Dedifferentiated amniotic fluid mesenchymal stem cell (primary cell): ENCODE measurements around the gene TCF12.
A peak's percentile ranks its signal among the peaks of the same experiment; 100 is the strongest.

Experiments used
- DNase-seq: peaks from one replicate; pipeline ENCODE4 v3.0.0-alpha.2; 2016; ENCODE audit errors: extremely low spot score

The TCF12 gene

GRCh38 chr15:57048930-57049549, 130.6 kb downstream of the TCF12 start:
- peak; percentile 17 for DNase-seq

DNA sequence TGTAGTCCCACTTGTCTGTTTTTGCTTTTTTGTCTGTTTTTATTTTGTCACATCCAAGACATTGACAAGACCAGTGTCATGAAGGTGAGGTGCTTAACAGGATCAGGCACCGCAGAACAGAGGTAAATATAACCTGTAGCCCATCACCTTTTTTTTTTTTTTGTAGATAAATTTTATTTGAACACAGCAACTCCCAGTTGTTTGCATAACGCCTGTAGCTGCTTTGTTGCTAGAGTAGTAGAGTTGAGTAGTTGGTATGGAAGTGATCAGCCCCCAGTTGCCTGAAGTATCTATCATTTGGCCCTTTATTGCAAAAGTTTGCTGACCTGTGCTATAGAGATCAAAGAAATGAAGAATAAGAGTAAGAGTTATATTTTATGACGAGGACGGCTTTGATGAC, 135.0 kb downstream of the TCF12 start:
- DNase-seq = no peak

DNA sequence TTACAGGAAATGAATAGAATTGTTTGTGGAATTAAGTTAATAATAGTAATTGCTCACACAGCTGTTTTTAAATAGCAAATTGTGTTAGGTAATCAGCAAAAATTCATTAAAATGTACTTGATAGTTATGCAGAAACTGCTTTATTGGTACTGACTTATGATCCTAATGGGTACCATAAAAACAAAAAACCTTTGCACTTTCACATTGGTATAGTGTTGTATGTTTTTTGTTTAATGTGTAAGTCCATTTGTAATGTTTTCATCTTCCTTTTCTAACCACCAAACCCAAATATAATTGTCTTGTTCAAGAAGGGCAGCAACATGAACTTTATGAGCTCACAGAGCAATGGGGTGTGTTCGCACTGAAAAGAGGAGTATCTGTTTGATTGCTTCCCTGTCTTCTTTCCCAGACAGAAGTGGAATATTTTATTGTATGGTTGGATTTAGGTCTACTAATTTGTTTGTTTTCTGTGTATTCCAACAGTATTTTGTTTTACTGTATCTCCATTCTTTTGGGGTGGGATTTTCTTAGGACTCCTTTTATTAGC, 135.8 kb downstream of the TCF12 start:
- no peak for DNase-seq

- DNase-seq = no peak
Observed at GRCh38 chr15:57056357-57056756, 137.9 kb downstream of the TCF12 start.

- DNase-seq = no peak
Observed at GRCh38 chr15:57057134-57057930, 138.9 kb downstream of the TCF12 start.

GRCh38 chr15:57059026-57059660, 140.7 kb downstream of the TCF12 start:
- no peak for DNase-seq

DNA sequence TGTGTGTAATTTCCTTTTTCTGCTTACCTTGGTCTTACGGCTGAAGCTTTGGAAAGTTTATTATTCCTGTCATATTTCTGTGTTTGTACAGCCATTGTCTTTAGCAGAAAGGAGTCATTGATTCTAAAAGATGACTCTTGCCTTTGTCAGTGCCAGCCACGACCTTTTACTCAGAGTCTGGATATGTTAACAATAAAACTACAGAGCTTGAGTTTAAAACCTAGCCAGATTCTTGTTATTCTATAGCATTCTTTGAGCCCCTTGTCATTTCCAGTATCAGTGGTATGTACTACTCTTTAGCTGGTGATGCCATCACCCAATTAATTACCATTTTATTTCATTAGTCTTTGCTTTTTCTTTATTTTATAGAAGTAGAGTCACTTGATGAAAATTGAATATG, 142.4 kb downstream of the TCF12 start:
- DNase-seq = peak; percentile 32

- DNase-seq = no peak
Observed at GRCh38 chr15:57061281-57061680, 142.8 kb downstream of the TCF12 start.

- no peak for DNase-seq
Observed at GRCh38 chr15:57061696-57062095, 143.3 kb downstream of the TCF12 start.

GRCh38 chr15:57064033-57064432, 145.6 kb downstream of the TCF12 start:
- no peak for DNase-seq

DNA sequence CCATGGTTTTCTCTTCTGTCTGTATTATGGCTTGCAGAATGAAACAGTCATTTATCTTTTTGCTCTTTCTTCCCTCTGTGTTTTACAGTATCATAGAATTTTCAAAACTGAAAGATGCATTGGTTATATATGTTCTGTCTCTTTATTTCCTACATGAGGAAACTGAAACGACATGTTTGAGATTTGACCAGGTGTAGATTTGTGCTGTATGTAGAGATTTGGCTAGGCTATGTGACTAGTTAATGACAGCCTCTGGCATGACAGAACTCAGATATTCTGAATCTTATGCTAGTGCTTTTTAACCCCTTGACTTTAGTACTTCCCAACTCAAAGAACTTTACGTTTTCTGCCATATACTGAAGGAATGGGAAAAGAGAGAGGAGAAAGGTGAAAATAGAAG, 151.0 kb downstream of the TCF12 start:
- DNase-seq = no peak

- DNase-seq = no peak
Observed at GRCh38 chr15:57070674-57071073, 152.2 kb downstream of the TCF12 start.

DNA sequence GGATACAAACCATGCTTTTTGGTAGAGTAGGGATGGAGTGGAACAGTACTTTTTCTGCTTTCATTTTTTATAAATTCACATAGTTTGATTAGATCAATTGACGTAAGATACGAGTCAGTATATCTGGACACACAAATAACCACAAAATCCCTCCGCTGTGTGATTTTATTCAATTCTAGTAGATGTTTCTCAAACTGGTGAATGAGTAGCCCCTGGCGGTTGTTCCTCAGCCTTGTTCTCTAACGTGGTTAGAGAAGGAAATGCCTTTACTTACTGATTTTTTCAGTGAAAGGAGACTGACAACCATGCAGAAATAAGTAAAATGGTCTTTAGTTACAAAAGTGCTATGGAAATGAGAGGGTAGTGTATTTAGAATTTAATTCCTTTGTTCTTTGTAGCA, 161.0 kb downstream of the TCF12 start:
- no peak for DNase-seq

- DNase-seq = no peak
Observed at GRCh38 chr15:57079931-57080620, 161.6 kb downstream of the TCF12 start.

- no peak for DNase-seq
Observed at GRCh38 chr15:57082054-57082728, 163.7 kb downstream of the TCF12 start.

GRCh38 chr15:57084192-57084591, 165.7 kb downstream of the TCF12 start:
- DNase-seq = no peak

- DNase-seq = no peak
Observed at GRCh38 chr15:57085267-57085666, 166.8 kb downstream of the TCF12 start.

DNA sequence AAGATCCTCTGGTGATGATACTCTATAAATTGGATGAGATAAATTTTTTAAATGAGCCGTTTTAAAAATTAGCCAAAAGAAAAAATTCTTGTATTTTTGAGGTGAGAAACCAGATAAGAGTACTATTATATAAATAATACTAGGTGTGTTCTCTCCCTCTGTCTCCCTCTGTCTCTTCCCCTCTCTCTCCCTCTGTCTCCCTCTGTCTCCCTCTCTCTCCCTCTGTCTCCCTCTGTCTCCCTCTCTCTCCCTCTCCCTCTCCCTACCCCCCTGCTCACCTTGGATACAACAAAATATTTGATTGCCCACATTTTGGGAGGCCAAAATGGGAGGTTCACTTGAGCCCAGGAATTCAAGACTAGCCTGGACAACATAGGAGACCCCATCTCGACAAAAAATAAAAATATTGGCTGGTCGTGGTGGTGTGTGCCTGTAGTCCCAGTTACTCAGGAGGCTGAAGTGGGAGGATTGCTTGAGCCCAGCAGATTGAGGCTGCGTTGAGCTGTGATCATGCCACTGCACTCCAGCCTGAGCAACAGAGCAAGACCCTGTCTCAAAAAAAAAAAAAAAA, 168.5 kb downstream of the TCF12 start:
- DNase-seq = no peak

DNA sequence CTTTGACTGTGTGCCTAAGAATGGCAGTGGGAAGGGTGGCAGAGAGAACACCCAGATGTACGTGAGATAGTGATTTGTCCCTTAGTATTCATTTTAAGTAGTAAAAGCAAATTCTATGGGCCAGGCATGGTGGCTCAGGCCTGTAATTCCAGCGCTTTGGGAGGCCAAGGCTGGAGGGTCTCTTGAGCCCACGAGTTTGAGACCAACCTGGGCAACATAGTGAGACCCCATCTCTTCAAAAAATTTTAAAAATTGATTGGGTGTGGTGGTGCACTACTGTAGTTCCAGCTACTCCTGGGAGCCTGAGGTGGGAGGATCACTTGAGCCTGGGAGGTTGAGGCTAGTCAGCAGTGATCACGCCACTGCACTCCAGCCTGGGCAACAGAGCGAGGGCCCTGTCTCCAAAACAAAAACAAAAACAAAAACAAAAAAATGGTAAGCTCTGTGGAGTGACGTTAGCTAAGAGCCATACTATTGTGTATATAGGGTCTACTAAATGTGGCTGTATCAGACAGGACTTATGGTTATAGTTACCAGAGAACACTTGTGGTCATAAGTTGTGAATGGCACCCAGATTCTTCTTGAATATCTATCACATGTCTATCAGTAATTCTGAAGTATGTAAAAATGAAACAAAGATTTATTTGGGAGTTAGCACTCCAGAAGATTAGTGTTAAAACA, 171.5 kb downstream of the TCF12 start:
- no peak for DNase-seq

DNA sequence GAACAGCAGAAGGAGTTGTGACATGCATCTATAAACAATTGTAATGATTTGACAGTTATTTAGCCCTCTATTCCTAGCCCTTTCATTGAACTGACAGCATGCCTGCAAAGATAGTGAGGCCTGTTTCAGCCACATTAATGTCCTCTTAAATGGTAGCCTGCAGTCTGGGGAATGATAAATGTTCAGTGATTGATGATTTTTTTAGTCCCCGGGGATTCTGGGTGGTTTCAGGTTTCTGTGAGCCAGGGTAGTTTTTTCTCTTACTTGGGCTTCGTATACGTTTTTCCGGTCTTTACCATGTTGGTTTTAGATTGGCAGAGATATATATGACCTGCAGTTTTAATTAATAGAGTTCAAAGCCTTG, 172.0 kb downstream of the TCF12 start:
- no peak for DNase-seq

- no peak for DNase-seq
Observed at GRCh38 chr15:57091636-57092035, 173.2 kb downstream of the TCF12 start.
